MM.1S (cell line): Measurements from ENCODE around the gene HSD11B1L.

Experiments
- CTCF ChIP-seq: fragments of 300-600 bp; sonication (generic); IDR thresholded peaks from 2 replicates; pipeline ENCODE4 v1.5.1; 2016; ENCODE audit warnings: antibody characterized with exemption, low read length, mixed read lengths
- EZH2 ChIP-seq: fragments of 300-600 bp; sonication (generic); optimal IDR thresholded peaks from 2 replicates; pipeline ENCODE3; 2017; ENCODE audit warnings: low read depth, mild to moderate bottlenecking, antibody characterized with exemption, low read length, mixed read lengths
- EZH2phosphoT487 ChIP-seq: fragments of 300-600 bp; sonication (generic); IDR thresholded peaks from 2 replicates; pipeline ENCODE4 v1.6.1; 2018; ENCODE audit warnings: antibody characterized with exemption, low read length

- no peak for TF ChIP-seq EZH2
- TF ChIP-seq CTCF = no peak
- TF ChIP-seq EZH2phosphoT487 = no peak
Measured at GRCh38 chr19:5693195-5694166, 12.7 kb downstream of the HSD11B1L start.
